Parathyroid adenoma (tissue), 2 donors: ENCODE results near the gene VAV3.
"Not testable (repeated sequence)": the region's sequence is repeated elsewhere in the genome, so short reads cannot be mapped to it uniquely, and the experiment has no call there.

ENCODE experiments used
- H2AFZ ChIP-seq: fragments of 300-600 bp; sonication (generic); one replicate; pipeline ENCODE4 v1.7.0; 2017; ENCODE audit warnings: antibody characterized with exemption, mild to moderate bottlenecking
- H3K27ac ChIP-seq: fragments of 300-600 bp; sonication (generic); one replicate; pipeline ENCODE4 v1.7.0; 2017
- H3K27me3 ChIP-seq: fragments of 300-600 bp; sonication (generic); one replicate; pipeline ENCODE4 v1.7.0; 2017; ENCODE audit warnings: low read length; ENCODE audit not compliant: control insufficient read depth, insufficient read depth
- H3K36me3 ChIP-seq: fragments of 300-600 bp; sonication (generic); one replicate; pipeline ENCODE4 v1.7.0; 2017; ENCODE audit warnings: low read length; ENCODE audit not compliant: control insufficient read depth, insufficient read depth
- H3K4me1 ChIP-seq: fragments of 300-600 bp; sonication (generic); one replicate; pipeline ENCODE4 v1.7.0; 2017; ENCODE audit warnings: control low read depth
- H3K4me2 ChIP-seq: fragments of 300-600 bp; sonication (generic); one replicate; pipeline ENCODE4 v1.7.0; 2017; ENCODE audit warnings: low read length
- H3K4me3 ChIP-seq: fragments of 300-600 bp; sonication (generic); one replicate; pipeline ENCODE4 v1.7.0; 2017; ENCODE audit warnings: low read depth, low read length
- H3K79me2 ChIP-seq: fragments of 300-600 bp; sonication (generic); one replicate; pipeline ENCODE4 v1.7.0; 2017; ENCODE audit warnings: control low read depth
- H3K9ac ChIP-seq: fragments of 300-600 bp; sonication (generic); one replicate; pipeline ENCODE4 v1.7.0; 2017; ENCODE audit warnings: mild to moderate bottlenecking
- H3K9me3 ChIP-seq: fragments of 300-600 bp; sonication (generic); one replicate; pipeline ENCODE4 v1.7.0; 2017; ENCODE audit warnings: low read length; ENCODE audit not compliant: control insufficient read depth
- CTCF ChIP-seq: fragments of 300-600 bp; sonication (generic); IDR thresholded peaks from one replicate; pipeline ENCODE4 v1.7.0; 2017; ENCODE audit warnings: antibody characterized with exemption, mild to moderate bottlenecking
- donor health status: primary hyperparathyroidism.

VAV3 gene

GRCh38 chr1:107657356-107657755, 307.6 kb downstream of the VAV3 start:
- Histone ChIP-seq H3K36me3 (no peaks in the 10 kb centered on the region), H3K27ac (no peak overlapping the region), H3K9ac (no peak overlapping the region), H3K4me2 (no peak overlapping the region), H3K4me1 (peaks cover 7% of the 10 kb centered on the region), H3K9me3 (no peaks in the 10 kb centered on the region), H3K79me2 (no peaks in the 10 kb centered on the region), H3K27me3 (no peaks in the 10 kb centered on the region), H3K4me3 (no peak overlapping the region), H2AFZ (no peak overlapping the region)
- TF ChIP-seq CTCF: no peak

GRCh38 chr1:107653765-107654164, 311.2 kb downstream of the VAV3 start:
- no peak overlapping the region for H3K4me2 ChIP-seq
- H3K27ac ChIP-seq: no peak overlapping the region
- H3K79me2 ChIP-seq: no peaks in the 10 kb centered on the region
- H3K36me3 ChIP-seq: no peaks in the 10 kb centered on the region
- no peak overlapping the region for H3K9ac ChIP-seq
- H3K9me3 ChIP-seq: no peaks in the 10 kb centered on the region
- no peak overlapping the region for H2AFZ ChIP-seq
- H3K4me1 ChIP-seq: peaks cover 7% of the 10 kb centered on the region
- no peaks in the 10 kb centered on the region for H3K27me3 ChIP-seq
- no peak overlapping the region for H3K4me3 ChIP-seq
- TF ChIP-seq CTCF: no peak

GRCh38 chr1:107653005-107653404, 312.0 kb downstream of the VAV3 start:
- H3K4me3 ChIP-seq: no peak overlapping the region
- H3K9ac ChIP-seq: no peak overlapping the region
- H3K79me2 ChIP-seq: no peaks in the 10 kb centered on the region
- no peaks in the 10 kb centered on the region for H3K27me3 ChIP-seq
- H3K4me1 ChIP-seq: peaks cover 7% of the 10 kb centered on the region
- H3K27ac ChIP-seq: no peak overlapping the region
- no peak for TF ChIP-seq CTCF
- no peak overlapping the region for H2AFZ ChIP-seq
- H3K4me2 ChIP-seq: no peak overlapping the region
- H3K36me3 ChIP-seq: no peaks in the 10 kb centered on the region
- no peaks in the 10 kb centered on the region for H3K9me3 ChIP-seq

GRCh38 chr1:107650825-107651224, 314.2 kb downstream of the VAV3 start:
- H3K27ac ChIP-seq, H3K4me3 ChIP-seq, H3K4me1 ChIP-seq, H3K9ac ChIP-seq, H3K36me3 ChIP-seq, H2AFZ ChIP-seq, H3K79me2 ChIP-seq, H3K9me3 ChIP-seq, H3K27me3 ChIP-seq, H3K4me2 ChIP-seq: not testable (repeated sequence)

GRCh38 chr1:107649023-107649422, 316.0 kb downstream of the VAV3 start:
- Histone ChIP-seq H3K27ac (peak overlapping the region; percentile 35), H3K9me3 (no peaks in the 10 kb centered on the region)

More at GRCh38 chr1:107649023-107649422, 316.0 kb downstream of the VAV3 start:
- Histone ChIP-seq H3K4me3 (no peak overlapping the region), H3K36me3 (no peaks in the 10 kb centered on the region), H3K79me2 (no peaks in the 10 kb centered on the region), H3K27me3 (no peaks in the 10 kb centered on the region), H2AFZ (peak overlapping the region; percentile 62), H3K9ac (no peak overlapping the region), H3K4me2 (no peak overlapping the region), H3K4me1 (peaks cover 3% of the 10 kb centered on the region)
- TF ChIP-seq CTCF: no peak
